NCI-H2196 treated with DMSO at 0.1 percent for 48 hours (cell line): ENCODE measurements around the gene RNF10.
"Not testable (repeated sequence)": the region's sequence is repeated elsewhere in the genome, so short reads cannot be mapped to it uniquely, and the experiment has no call there.

Source experiments
- DNase-seq: peaks from one replicate; lab custom pipeline; 2025; ENCODE audit not compliant: unreplicated experiment; lab: John Stamatoyannopoulos, UW

The RNF10 gene

GRCh38 chr12:120611534-120611933, 77.4 kb downstream of the RNF10 start:
- not testable (repeated sequence) for DNase-seq

GRCh38 chr12:120614848-120615247, 80.7 kb downstream of the RNF10 start:
- no peak for DNase-seq

- not testable (repeated sequence) for DNase-seq
These were observed 83.0 kb downstream of the RNF10 start for GRCh38 chr12:120617193-120617592.

- not testable (repeated sequence) for DNase-seq
These were observed 83.6 kb downstream of the RNF10 start for GRCh38 chr12:120617767-120618166.

- no peak for DNase-seq
These were observed 84.9 kb downstream of the RNF10 start for GRCh38 chr12:120618954-120619615.

GRCh38 chr12:120620624-120621023, 86.5 kb downstream of the RNF10 start:
- DNase-seq, result no peak

- no peak for DNase-seq
These were observed 91.6 kb downstream of the RNF10 start for GRCh38 chr12:120625557-120626419.
